NCI-H2196 (cell line): ENCODE data around the gene MYORG.

Source experiments
- DNase-seq: peaks from one replicate; lab custom pipeline; 2025; ENCODE audit not compliant: unreplicated experiment; lab: John Stamatoyannopoulos, UW

MYORG gene

GRCh38 chr9:34385561-34386230 is 9.0 kb upstream of the MYORG start:
- no peak for DNase-seq

- DNase-seq, result no peak
Measured at GRCh38 chr9:34384368-34385165, 7.9 kb upstream of the MYORG start.

GRCh38 chr9:34383904-34384303 is 7.2 kb upstream of the MYORG start:
- DNase-seq, result no peak

- DNase-seq, result no peak
Measured at GRCh38 chr9:34382879-34383278, 6.2 kb upstream of the MYORG start.

- no peak for DNase-seq
Measured at GRCh38 chr9:34382054-34382453, 5.4 kb upstream of the MYORG start.

GRCh38 chr9:34381323-34381722 is 4.6 kb upstream of the MYORG start:
- DNase-seq, result no peak

- DNase-seq, result peak; percentile 47
Measured at GRCh38 chr9:34380511-34381315, 4.0 kb upstream of the MYORG start.

GRCh38 chr9:34380034-34380510 is 3.4 kb upstream of the MYORG start:
- no peak for DNase-seq

GRCh38 chr9:34379334-34380033 is 2.8 kb upstream of the MYORG start:
- peak; percentile 61 for DNase-seq

- no peak for DNase-seq
Measured at GRCh38 chr9:34378376-34379060, 1.8 kb upstream of the MYORG start.

- no peak for DNase-seq
Measured at GRCh38 chr9:34377404-34377746, 677 bp upstream of the MYORG start.

- peak; percentile 63 for DNase-seq
Measured at GRCh38 chr9:34375901-34376595, 650 bp downstream of the MYORG start.

- DNase-seq, result peak; percentile 28
Measured at GRCh38 chr9:34374905-34375552, 1.7 kb downstream of the MYORG start.

- DNase-seq, result no peak
Measured at GRCh38 chr9:34374339-34374738, 2.4 kb downstream of the MYORG start.

GRCh38 chr9:34373749-34374148 is 2.9 kb downstream of the MYORG start:
- no peak for DNase-seq

- DNase-seq, result no peak
Measured at GRCh38 chr9:34372467-34373011, 4.2 kb downstream of the MYORG start.

GRCh38 chr9:34371886-34372466 is 4.7 kb downstream of the MYORG start:
- no peak for DNase-seq

- no peak for DNase-seq
Measured at GRCh38 chr9:34370970-34371880, 5.5 kb downstream of the MYORG start.
